ENCODE measurements around the gene NOC4L. TPM values are rescaled to one million over a fixed set of nuclear protein-coding genes. Genes with fewer than 3 reads are reported as not detected.

NOC4L gene
- total and polyA plus RNA-seq, 2 experiments from 2014 or later: 42.4 to 54.7 TPM

- Histone ChIP-seq H3K79me2 (replicated peaks; ENCODE audit: insufficient read depth) (no peaks in the 10 kb centered on the region), H3K4me2 (no peak overlapping the region), H4K20me1 (replicated peaks; ENCODE audit: insufficient read depth) (no peaks in the 10 kb centered on the region), H3K9me2 (ENCODE audit: insufficient read depth) (no peaks in the 10 kb centered on the region), H3K27ac (ENCODE audit: low read depth) (no peak overlapping the region), H3K27me3 (ENCODE audit: insufficient read depth) (no peaks in the 10 kb centered on the region), H3F3A (replicated peaks; ENCODE audit: low read depth) (no peaks in the 10 kb centered on the region), H2AFZ (no peak overlapping the region), H3K4me3 (no peak overlapping the region), H3K36me3 (ENCODE audit: insufficient read depth) (no peaks in the 10 kb centered on the region), H3K4me1 (ENCODE audit: insufficient read depth) (no peaks in the 10 kb centered on the region)
- TF ChIP-seq ZNF331 (CRISPR knock-in tag; IDR thresholded peaks at IDR 0.05; ENCODE audit: low read depth): no peak
- TF ChIP-seq CREB1 (CRISPR knock-in tag; IDR thresholded peaks at IDR 0.05; ENCODE audit: low read depth): no peak
- TF ChIP-seq STAT1 (IDR thresholded peaks at IDR 0.05; ENCODE audit: unreplicated experiment): no peak
- Mint-ChIP-seq H3K4me1 (no peaks in the 10 kb centered on the region), H3K36me3 (ENCODE audit: low read depth) (no peaks in the 10 kb centered on the region), H3K4me3 (no peak overlapping the region), H3K9me3 (peaks cover 13% of the 10 kb centered on the region), H3K27ac (no peak overlapping the region; the same call in 1 of the 2 replicates), H3K27me3 (ENCODE audit: insufficient read depth, low read depth, poor library complexity) (peaks cover 22% of the 10 kb centered on the region)
- DNase-seq (ENCODE audit: low spot score) (no peak), ATAC-seq (no peak)
Observed at GRCh38 chr12:132170094-132170636, 25.9 kb downstream of the NOC4L start.

DNA sequence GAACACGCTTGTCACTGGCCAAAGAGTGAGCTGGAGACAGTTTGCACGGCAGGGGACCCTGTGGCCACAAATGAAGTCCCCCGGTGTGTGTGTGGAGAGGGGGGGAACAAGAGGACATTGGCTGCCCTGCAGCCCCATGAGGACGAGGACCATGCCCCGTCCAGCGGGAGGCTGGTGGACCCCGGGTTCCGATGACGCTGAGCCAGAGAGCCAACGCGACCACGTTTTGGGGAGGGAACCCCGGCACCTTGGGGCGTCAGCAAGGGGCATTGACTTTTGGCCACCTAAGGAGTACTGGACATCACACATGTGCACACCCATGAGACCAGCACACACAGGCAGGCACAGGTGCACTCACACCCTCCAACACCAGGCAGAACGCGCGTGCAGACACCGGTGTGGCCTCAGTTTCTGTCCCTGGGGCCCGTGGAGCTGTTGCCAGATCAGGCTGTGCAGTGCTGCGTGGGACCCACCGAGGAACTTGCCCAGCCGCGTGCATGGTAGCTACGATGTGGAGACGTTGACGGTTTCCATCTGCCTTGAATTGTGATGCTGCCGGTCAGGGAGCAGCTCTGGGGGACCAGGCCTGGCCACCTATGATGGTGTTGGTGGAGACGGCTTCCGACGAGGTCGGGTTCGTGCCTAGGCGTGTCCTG, 26.5 kb downstream of the NOC4L start:
- Mint-ChIP-seq H3K4me1 (no peaks in the 10 kb centered on the region), H3K27me3 (ENCODE audit: insufficient read depth, low read depth, poor library complexity) (peaks cover 21% of the 10 kb centered on the region), H3K36me3 (ENCODE audit: low read depth) (no peaks in the 10 kb centered on the region), H3K27ac (no peak overlapping the region), H3K9me3 (peaks cover 12% of the 10 kb centered on the region), H3K4me3 (no peak overlapping the region)
- no peaks in the 10 kb centered on the region for H3K4me1 ChIP-seq (ENCODE audit: insufficient read depth)
- no peaks in the 10 kb centered on the region for H4K20me1 ChIP-seq (replicated peaks; ENCODE audit: insufficient read depth)
- no peak overlapping the region for H3K4me3 ChIP-seq
- DNase-seq (ENCODE audit: low spot score): no peak
- no peak overlapping the region for H2AFZ ChIP-seq
- H3K9me2 ChIP-seq (ENCODE audit: insufficient read depth): no peaks in the 10 kb centered on the region
- no peak for ATAC-seq
- no peak overlapping the region for H3K4me2 ChIP-seq
- H3K27ac ChIP-seq (ENCODE audit: low read depth): no peak overlapping the region
- no peaks in the 10 kb centered on the region for H3F3A ChIP-seq (replicated peaks; ENCODE audit: low read depth)
- H3K36me3 ChIP-seq (ENCODE audit: insufficient read depth): no peaks in the 10 kb centered on the region
- H3K27me3 ChIP-seq (ENCODE audit: insufficient read depth): no peaks in the 10 kb centered on the region
- no peaks in the 10 kb centered on the region for H3K79me2 ChIP-seq (replicated peaks; ENCODE audit: insufficient read depth)
- TF ChIP-seq NANOG (IDR thresholded peaks at IDR 0.05; ENCODE audit: borderline replicate concordance) (no peak), CREB1 (CRISPR knock-in tag; IDR thresholded peaks at IDR 0.05; ENCODE audit: low read depth) (no peak), CTCF (conservative IDR thresholded peaks at IDR 0.05; ENCODE audit: low read depth in 2 of 2) (no peak), EZH2 (IDR thresholded peaks at IDR 0.05; ENCODE audit: low read depth, unreplicated experiment) (no peak), EZH2phosphoT487 (IDR thresholded peaks at IDR 0.05; ENCODE audit: unreplicated experiment) (no peak), ETS1 (IDR thresholded peaks at IDR 0.05) (no peak), POLR2AphosphoS5 (IDR thresholded peaks at IDR 0.05; ENCODE audit: low read depth) (no peak), ZNF114 (CRISPR knock-in tag; IDR thresholded peaks at IDR 0.05) (no peak), STAT1 (IDR thresholded peaks at IDR 0.05; ENCODE audit: unreplicated experiment) (no peak)
- TF ChIP-seq, protein P1, sequence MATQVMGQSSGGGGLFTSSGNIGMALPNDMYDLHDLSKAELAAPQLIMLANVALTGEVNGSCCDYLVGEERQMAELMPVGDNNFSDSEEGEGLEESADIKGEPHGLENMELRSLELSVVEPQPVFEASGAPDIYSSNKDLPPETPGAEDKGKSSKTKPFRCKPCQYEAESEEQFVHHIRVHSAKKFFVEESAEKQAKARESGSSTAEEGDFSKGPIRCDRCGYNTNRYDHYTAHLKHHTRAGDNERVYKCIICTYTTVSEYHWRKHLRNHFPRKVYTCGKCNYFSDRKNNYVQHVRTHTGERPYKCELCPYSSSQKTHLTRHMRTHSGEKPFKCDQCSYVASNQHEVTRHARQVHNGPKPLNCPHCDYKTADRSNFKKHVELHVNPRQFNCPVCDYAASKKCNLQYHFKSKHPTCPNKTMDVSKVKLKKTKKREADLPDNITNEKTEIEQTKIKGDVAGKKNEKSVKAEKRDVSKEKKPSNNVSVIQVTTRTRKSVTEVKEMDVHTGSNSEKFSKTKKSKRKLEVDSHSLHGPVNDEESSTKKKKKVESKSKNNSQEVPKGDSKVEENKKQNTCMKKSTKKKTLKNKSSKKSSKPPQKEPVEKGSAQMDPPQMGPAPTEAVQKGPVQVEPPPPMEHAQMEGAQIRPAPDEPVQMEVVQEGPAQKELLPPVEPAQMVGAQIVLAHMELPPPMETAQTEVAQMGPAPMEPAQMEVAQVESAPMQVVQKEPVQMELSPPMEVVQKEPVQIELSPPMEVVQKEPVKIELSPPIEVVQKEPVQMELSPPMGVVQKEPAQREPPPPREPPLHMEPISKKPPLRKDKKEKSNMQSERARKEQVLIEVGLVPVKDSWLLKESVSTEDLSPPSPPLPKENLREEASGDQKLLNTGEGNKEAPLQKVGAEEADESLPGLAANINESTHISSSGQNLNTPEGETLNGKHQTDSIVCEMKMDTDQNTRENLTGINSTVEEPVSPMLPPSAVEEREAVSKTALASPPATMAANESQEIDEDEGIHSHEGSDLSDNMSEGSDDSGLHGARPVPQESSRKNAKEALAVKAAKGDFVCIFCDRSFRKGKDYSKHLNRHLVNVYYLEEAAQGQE (IDR thresholded peaks at IDR 0.05; ENCODE audit: unreplicated experiment): no peak

All from GM23338 (cell line).